DMS 273 treated with DMSO at 0.1 percent for 48 hours (cell line): Measurements from ENCODE around the gene LRRC8D.

Experiments
- DNase-seq: peaks from one replicate; lab custom pipeline; 2025; lab: John Stamatoyannopoulos, UW

Gene LRRC8D

GRCh38 chr1:89896105-89896942, 75.5 kb downstream of the LRRC8D start:
- DNase-seq: no peak

GRCh38 chr1:89897347-89898133, 76.7 kb downstream of the LRRC8D start:
- no peak for DNase-seq

GRCh38 chr1:89898150-89898549, 77.3 kb downstream of the LRRC8D start:
- DNase-seq: no peak

- DNase-seq: no peak
Observed at GRCh38 chr1:89898695-89899470, 78.1 kb downstream of the LRRC8D start.

GRCh38 chr1:89900323-89900722, 79.5 kb downstream of the LRRC8D start:
- DNase-seq: no peak

GRCh38 chr1:89900791-89901708, 80.2 kb downstream of the LRRC8D start:
- no peak for DNase-seq

- no peak for DNase-seq
Observed at GRCh38 chr1:89901957-89902669, 81.3 kb downstream of the LRRC8D start.

- no peak for DNase-seq
Observed at GRCh38 chr1:89903550-89903949, 82.7 kb downstream of the LRRC8D start.

GRCh38 chr1:89904219-89904980, 83.6 kb downstream of the LRRC8D start:
- no peak for DNase-seq

GRCh38 chr1:89905395-89906058, 84.7 kb downstream of the LRRC8D start:
- DNase-seq: no peak

- DNase-seq: no peak
Observed at GRCh38 chr1:89906088-89906487, 85.3 kb downstream of the LRRC8D start.

GRCh38 chr1:89907727-89908212, 86.9 kb downstream of the LRRC8D start:
- DNase-seq: no peak

- no peak for DNase-seq
Observed at GRCh38 chr1:89908273-89908671, 87.4 kb downstream of the LRRC8D start.

GRCh38 chr1:89908672-89909436, 88.0 kb downstream of the LRRC8D start:
- no peak for DNase-seq

- no peak for DNase-seq
Observed at GRCh38 chr1:89910268-89910667, 89.4 kb downstream of the LRRC8D start.

GRCh38 chr1:89910780-89911179, 89.9 kb downstream of the LRRC8D start:
- no peak for DNase-seq

GRCh38 chr1:89911191-89911991, 90.6 kb downstream of the LRRC8D start:
- DNase-seq: no peak

- DNase-seq: no peak
Observed at GRCh38 chr1:89912073-89912472, 91.2 kb downstream of the LRRC8D start.
